OCI-LY3 (cell line): ENCODE data around the gene MPPED1.

ENCODE experiments used
- H2AFZ ChIP-seq: fragments of 200-600, 300-600 bp; shearing (Covaris generic); 2 replicates; pipeline ENCODE4 v1.6.0; 2014; ENCODE audit warnings: antibody characterized with exemption, low read depth, low read length
- H3K27ac ChIP-seq: fragments of 200-600, 300-600 bp; sonication (generic); 2 replicates; pipeline ENCODE4 v1.5.1; 2014; ENCODE audit warnings: mild to moderate bottlenecking, low read length, moderate library complexity, mixed read lengths
- H3K27me3 ChIP-seq: fragments of 200-600, 300-600 bp; sonication (generic); 2 replicates; pipeline ENCODE4 v1.6.1; 2014; ENCODE audit warnings: low read depth, low read length, mixed read lengths
- H3K36me3 ChIP-seq: fragments of 200-600, 300-600 bp; sonication (generic); replicated peaks from 2 replicates; pipeline ENCODE3; 2014; ENCODE audit warnings: low read depth, low read length, mixed read lengths
- H3K4me1 ChIP-seq: fragments of 300-600, 200-600 bp; sonication (generic); 2 replicates; pipeline ENCODE4 v1.6.1; 2014; ENCODE audit warnings: low read length, mixed read lengths
- H3K4me2 ChIP-seq: fragments of 200-600, 300-600 bp; sonication (generic); 2 replicates; pipeline ENCODE4 v1.6.1; 2014; ENCODE audit warnings: low read length, mixed read lengths
- H3K4me3 ChIP-seq: fragments of 300-600, 200-600 bp; sonication (generic); 2 replicates; pipeline ENCODE4 v1.5.1; 2014; ENCODE audit warnings: antibody characterized with exemption, mild to moderate bottlenecking, low read length, moderate library complexity
- H3K79me2 ChIP-seq: fragments of 300-600, 200-600 bp; shearing (Covaris generic); 2 replicates; pipeline ENCODE4 v1.6.1; 2014; ENCODE audit warnings: mild to moderate bottlenecking, low read length, mixed read lengths
- H3K9ac ChIP-seq: fragments of 300-600, 200-600 bp; shearing (Covaris generic); 2 replicates; pipeline ENCODE4 v1.6.0; 2014; ENCODE audit warnings: mild to moderate bottlenecking, low read length, moderate library complexity
- H3K9me3 ChIP-seq: fragments of 200-600, 300-600 bp; shearing (Covaris generic); 2 replicates; pipeline ENCODE4 v1.6.1; 2014; ENCODE audit warnings: low read length, mixed read lengths; ENCODE audit not compliant: insufficient read depth
- H4K20me1 ChIP-seq: fragments of 200-600, 300-600 bp; sonication (generic); 2 replicates; pipeline ENCODE4 v1.6.1; 2016; ENCODE audit warnings: low read length, mixed read lengths; ENCODE audit not compliant: insufficient read depth
- CTCF ChIP-seq: fragments of 200-600, 300-600 bp; sonication (generic); IDR thresholded peaks from 2 replicates; pipeline ENCODE4 v1.5.1; 2014; ENCODE audit warnings: antibody characterized with exemption, low read length, low read depth
- EZH2phosphoT487 ChIP-seq: fragments of 200-600 bp; shearing (Covaris generic); IDR thresholded peaks from 2 replicates; pipeline ENCODE4 v1.6.1; 2018; ENCODE audit warnings: antibody characterized with exemption, mixed run types, low read depth

The MPPED1 gene

DNA sequence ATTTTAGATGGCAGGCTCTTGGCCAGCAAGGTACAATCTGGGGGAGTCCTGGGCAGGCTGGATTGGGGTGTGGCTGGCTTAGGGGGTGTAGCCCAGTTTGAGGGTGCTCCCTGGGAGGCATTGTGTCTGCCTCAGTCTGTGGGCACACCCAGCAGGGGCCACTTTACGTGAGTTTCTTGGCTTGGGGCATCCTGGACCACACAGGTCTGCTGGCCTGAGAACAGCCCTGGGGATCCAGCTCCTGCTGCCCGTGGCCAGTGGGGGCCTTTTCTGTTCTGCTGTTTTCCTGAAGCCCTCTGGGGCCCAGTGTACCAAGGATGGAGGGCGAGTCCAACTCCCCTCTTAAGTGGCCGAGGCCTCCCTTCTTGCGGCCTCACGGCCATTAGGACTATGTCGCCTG is 71.9 kb downstream of the MPPED1 start:
- no peaks in the 10 kb centered on the region for H3K9me3 ChIP-seq
- H3K27me3 ChIP-seq, result no peaks in the 10 kb centered on the region
- H3K4me1 ChIP-seq, result peaks cover 4% of the 10 kb centered on the region; the same call in 1 of the 2 replicates
- H3K4me2 ChIP-seq, result no peak overlapping the region
- H3K27ac ChIP-seq, result no peak overlapping the region
- H3K9ac ChIP-seq, result no peak overlapping the region
- H3K79me2 ChIP-seq, result no peaks in the 10 kb centered on the region
- H3K36me3 ChIP-seq, result no peaks in the 10 kb centered on the region
- no peak for TF ChIP-seq EZH2phosphoT487
- no peak for TF ChIP-seq CTCF
- no peak overlapping the region for H2AFZ ChIP-seq
- H3K4me3 ChIP-seq, result no peak overlapping the region
- no peaks in the 10 kb centered on the region for H4K20me1 ChIP-seq

DNA sequence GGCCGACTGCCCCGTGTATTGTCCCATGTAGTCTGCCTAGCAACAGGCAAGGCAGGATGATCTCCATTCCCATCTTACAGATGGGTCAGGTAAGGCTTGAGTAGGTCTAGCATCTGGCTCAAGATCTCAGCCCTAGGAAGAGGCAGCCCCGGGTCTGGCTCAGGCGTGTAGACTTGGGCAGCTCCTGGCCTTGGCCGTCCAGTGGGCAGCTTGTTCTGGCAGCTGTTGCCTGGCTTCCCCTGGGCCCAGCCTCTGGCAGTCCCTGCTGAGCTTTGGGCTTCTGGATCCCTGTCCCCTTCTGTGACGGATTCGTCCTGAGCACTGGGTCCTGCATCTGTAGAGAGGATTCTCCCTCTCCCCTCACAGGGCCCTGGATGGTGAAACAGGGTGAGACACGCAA is 72.4 kb downstream of the MPPED1 start:
- Histone ChIP-seq H3K79me2 (no peaks in the 10 kb centered on the region), H3K27ac (no peak overlapping the region), H3K4me1 (peaks cover 4% of the 10 kb centered on the region; the same call in 1 of the 2 replicates), H3K27me3 (no peaks in the 10 kb centered on the region), H3K36me3 (no peaks in the 10 kb centered on the region), H3K4me3 (no peak overlapping the region), H2AFZ (no peak overlapping the region), H4K20me1 (no peaks in the 10 kb centered on the region), H3K9ac (no peak overlapping the region), H3K4me2 (no peak overlapping the region), H3K9me3 (no peaks in the 10 kb centered on the region)
- no peak for TF ChIP-seq CTCF
- TF ChIP-seq EZH2phosphoT487, result no peak

DNA sequence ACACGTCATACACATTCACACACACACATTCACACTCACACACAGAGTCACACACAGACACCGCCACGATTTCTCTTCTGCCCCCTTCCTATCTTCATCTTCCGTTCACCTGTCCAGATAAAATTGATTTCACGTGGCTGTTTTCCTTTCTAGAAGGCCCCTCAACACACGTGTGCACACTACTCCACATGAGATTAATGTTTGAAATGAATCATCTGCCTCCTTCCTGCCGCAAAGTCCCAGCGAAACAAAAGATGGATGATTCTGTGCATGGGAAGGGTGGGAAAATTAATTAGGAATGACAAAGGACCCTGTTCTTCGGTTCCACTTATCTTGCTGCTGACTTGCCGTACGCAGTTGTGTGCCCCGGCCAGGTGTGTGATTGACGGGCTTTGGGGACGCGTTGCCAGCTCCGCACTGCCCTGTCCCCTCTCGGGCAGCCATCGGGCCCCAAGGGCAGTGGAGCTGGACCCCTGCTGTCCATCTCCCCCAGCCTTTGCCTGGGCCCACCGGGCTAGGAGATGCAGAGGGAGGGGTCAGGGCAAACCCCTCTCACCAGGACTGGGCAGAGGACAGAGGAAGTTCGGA is 73.8 kb downstream of the MPPED1 start:
- no peaks in the 10 kb centered on the region for H3K36me3 ChIP-seq
- no peaks in the 10 kb centered on the region for H3K9me3 ChIP-seq
- no peak overlapping the region for H2AFZ ChIP-seq
- no peak overlapping the region for H3K9ac ChIP-seq
- no peaks in the 10 kb centered on the region for H4K20me1 ChIP-seq
- no peak overlapping the region for H3K4me2 ChIP-seq
- no peaks in the 10 kb centered on the region for H3K27me3 ChIP-seq
- H3K4me3 ChIP-seq, result no peak overlapping the region
- H3K79me2 ChIP-seq, result no peaks in the 10 kb centered on the region
- 0 out of 2 replicates have a peak, but pooled peaks cover under 1% of the 10 kb centered on the region for H3K4me1 ChIP-seq
- TF ChIP-seq EZH2phosphoT487 (no peak), CTCF (no peak)
- no peak overlapping the region for H3K27ac ChIP-seq

- Histone ChIP-seq H3K4me3 (no peak overlapping the region), H3K79me2 (no peaks in the 10 kb centered on the region), H4K20me1 (no peaks in the 10 kb centered on the region), H3K9ac (no peak overlapping the region), H3K27me3 (no peaks in the 10 kb centered on the region), H3K9me3 (no peaks in the 10 kb centered on the region), H3K4me1 (no peaks in the 10 kb centered on the region), H3K27ac (no peak overlapping the region), H2AFZ (no peak overlapping the region), H3K36me3 (no peaks in the 10 kb centered on the region), H3K4me2 (no peak overlapping the region)
- no peak for TF ChIP-seq CTCF
- no peak for TF ChIP-seq EZH2phosphoT487
Observed at GRCh38 chr22:43487311-43488030, 75.7 kb downstream of the MPPED1 start.
